Loucy (cell line): ENCODE measurements around the gene HPCA.

Source experiments
- CTCF ChIP-seq: fragments of 200-600 bp; sonication (generic); conservative IDR thresholded peaks from 2 replicates; pipeline ENCODE4 v1.5.1; 2014; ENCODE audit warnings: mild to moderate bottlenecking, antibody characterized with exemption, low read length
- EZH2phosphoT487 ChIP-seq: fragments of 200-600 bp; IDR thresholded peaks from 2 replicates; pipeline ENCODE4 v1.6.1; 2018; ENCODE audit warnings: antibody characterized with exemption, mild to moderate bottlenecking, moderate library complexity, borderline replicate concordance

GRCh38 chr1:32903991-32904785 is 17.9 kb downstream of the HPCA start:
- TF ChIP-seq CTCF (no peak), EZH2phosphoT487 (no peak)
